ENCODE results near the gene PCYOX1L. TPM values are rescaled to one million over a fixed set of nuclear protein-coding genes. Genes with fewer than 3 reads are reported as not detected.

The PCYOX1L gene
- total RNA-seq, 1 experiment from 2014 or later = 15.7 TPM

GRCh38 chr5:149407323-149408251, 49.7 kb downstream of the PCYOX1L start:
- DNase-seq (ENCODE audit: low spot score) = no peak

- DNase-seq (ENCODE audit: low spot score) = no peak
Measured at GRCh38 chr5:149408252-149409099, 50.6 kb downstream of the PCYOX1L start.

- DNase-seq (ENCODE audit: low spot score) = no peak
Measured at GRCh38 chr5:149409268-149409948, 51.6 kb downstream of the PCYOX1L start.

- no peak for DNase-seq (ENCODE audit: low spot score)
Measured at GRCh38 chr5:149410071-149410470, 52.2 kb downstream of the PCYOX1L start.

- no peak for DNase-seq (ENCODE audit: low spot score)
Measured at GRCh38 chr5:149410721-149411432, 53.0 kb downstream of the PCYOX1L start.

- no peak for DNase-seq (ENCODE audit: low spot score)
Measured at GRCh38 chr5:149411738-149412519, 54.1 kb downstream of the PCYOX1L start.

GRCh38 chr5:149412783-149413476, 55.1 kb downstream of the PCYOX1L start:
- DNase-seq (ENCODE audit: low spot score) = no peak

GRCh38 chr5:149413477-149414210, 55.8 kb downstream of the PCYOX1L start:
- no peak for DNase-seq (ENCODE audit: low spot score)

- DNase-seq (ENCODE audit: low spot score) = no peak
Measured at GRCh38 chr5:149414405-149415065, 56.7 kb downstream of the PCYOX1L start.

- no peak for DNase-seq (ENCODE audit: low spot score)
Measured at GRCh38 chr5:149415066-149415967, 57.5 kb downstream of the PCYOX1L start.

GRCh38 chr5:149416987-149417710, 59.3 kb downstream of the PCYOX1L start:
- no peak for DNase-seq (ENCODE audit: low spot score)

- DNase-seq (ENCODE audit: low spot score) = no peak
Measured at GRCh38 chr5:149417711-149418368, 60.0 kb downstream of the PCYOX1L start.

- DNase-seq (ENCODE audit: low spot score) = no peak
Measured at GRCh38 chr5:149418910-149419531, 61.2 kb downstream of the PCYOX1L start.
